ENCODE data around the gene AMOT. TPM values are rescaled to one million over a fixed set of nuclear protein-coding genes. Genes with fewer than 3 reads are reported as not detected.

Gene AMOT
- total and polyA plus RNA-seq, 4 donors: 1.1 to 2.6 (median 1.9) TPM

GRCh38 chrX:112819008-112819640 is 21.5 kb downstream of the AMOT start:
- Histone ChIP-seq H3K4me1 (ENCODE audit: control insufficient read depth in 4 of 4, insufficient read depth in 4 of 4, low read length in 3 of 4) (peaks cover 0 to 2% (median 0%) of the 10 kb centered on the region in 4 donors), H3K27me3 (ENCODE audit: control insufficient read depth in 4 of 4, insufficient read depth in 4 of 4, low read length in 3 of 4) (no peaks in the 10 kb centered on the region), H3K9ac (ENCODE audit: low read depth in 1 of 2, low read length in 2 of 2) (no peak overlapping the region), H3K36me3 (ENCODE audit: control insufficient read depth in 4 of 4, insufficient read depth in 3 of 4, low read depth in 1 of 4, low read length in 3 of 4) (no peaks in the 10 kb centered on the region), H3K9me3 (ENCODE audit: control insufficient read depth in 4 of 4, low read length in 3 of 4) (no peaks in the 10 kb centered on the region), H3K4me3 (ENCODE audit: low read depth in 1 of 3, low read length in 3 of 3) (no peak overlapping the region), H3K27ac (ENCODE audit: low read depth in 1 of 2, low read length in 2 of 2) (no peak overlapping the region)
- 34% methylated on average over 2 of the region's 2 CpGs for WGBS
- DNase-seq (ENCODE audit: low spot score): no peak
- TF ChIP-seq TAF1 (conservative IDR thresholded peaks at IDR 0.05): no peak
- TF ChIP-seq NR2F2 (IDR thresholded peaks at IDR 0.05): no peak
- no peak for TF ChIP-seq RXRA (IDR thresholded peaks at IDR 0.05)
- TF ChIP-seq RAD21 (IDR thresholded peaks at IDR 0.05): no peak
- TF ChIP-seq FOXA2 (IDR thresholded peaks at IDR 0.05): no peak
- no peak for TF ChIP-seq MAX (IDR thresholded peaks at IDR 0.05)
- TF ChIP-seq EGR1 (IDR thresholded peaks at IDR 0.05; ENCODE audit: low read depth in 2 of 2): no peak
- no peak for TF ChIP-seq HNF4G (IDR thresholded peaks at IDR 0.05)
- no peak for TF ChIP-seq JUND (IDR thresholded peaks at IDR 0.05)
- no peak for TF ChIP-seq CTCF (IDR thresholded peaks at IDR 0.05; ENCODE audit: low read depth, low read length, missing input control)
- no peak for TF ChIP-seq FOXA1 (IDR thresholded peaks at IDR 0.05)
- no peak for TF ChIP-seq ATF3 (IDR thresholded peaks at IDR 0.05)
- TF ChIP-seq REST (IDR thresholded peaks at IDR 0.05): no peak
- no peak for TF ChIP-seq HNF4A (conservative IDR thresholded peaks at IDR 0.05)
- no peak for TF ChIP-seq SP1 (IDR thresholded peaks at IDR 0.05)
- no peak for TF ChIP-seq YY1 (IDR thresholded peaks at IDR 0.05)
- no peak for TF ChIP-seq ZBTB33 (IDR thresholded peaks at IDR 0.05)
- TF ChIP-seq GABPA (IDR thresholded peaks at IDR 0.05 in 1 of 2, conservative IDR thresholded peaks at IDR 0.05 in 1 of 2): no peak

All from liver (tissue), 9 donors.